SU-DHL-6 (cell line): ENCODE data around the gene CCR6.

Experiments used
- H2AFZ ChIP-seq: fragments of 200-600 bp; sonication (generic); 2 replicates; pipeline ENCODE4 v1.6.1; 2014; ENCODE audit warnings: low read depth, mild to moderate bottlenecking, moderate library complexity, mixed read lengths, antibody characterized with exemption, low read length; ENCODE audit not compliant: severe bottlenecking
- H3F3A ChIP-seq: fragments of 200-600 bp; shearing (Covaris generic); 2 replicates; pipeline ENCODE4 v1.6.0; 2016; ENCODE audit warnings: antibody characterized with exemption, mild to moderate bottlenecking; ENCODE audit not compliant: insufficient read depth
- H3K27ac ChIP-seq: fragments of 200-600 bp; sonication (generic); 2 replicates; pipeline ENCODE4 v1.5.1; 2016; ENCODE audit warnings: low read depth, mild to moderate bottlenecking, low read length, moderate library complexity, mixed read lengths
- H3K27me3 ChIP-seq: fragments of 200-600 bp; sonication (generic), shearing (Covaris generic); 2 replicates; pipeline ENCODE4 v1.6.0; 2014; ENCODE audit warnings: mild to moderate bottlenecking, low read length
- H3K36me3 ChIP-seq: fragments of 200-600 bp; sonication (generic); 2 replicates; pipeline ENCODE4 v1.6.1; 2014; ENCODE audit warnings: mild to moderate bottlenecking, low read length, mixed read lengths
- H3K4me2 ChIP-seq: fragments of 300-600, 200-600 bp; shearing (Covaris generic), sonication (generic); 2 replicates; pipeline ENCODE4 v1.6.0; 2014; ENCODE audit warnings: low read length, low read depth, mild to moderate bottlenecking; ENCODE audit not compliant: poor library complexity, severe bottlenecking
- H3K4me3 ChIP-seq: fragments of 200-600 bp; sonication (generic); 2 replicates; pipeline ENCODE4 v1.5.1; 2014; ENCODE audit warnings: antibody characterized with exemption, low read length, mild to moderate bottlenecking, mixed read lengths; ENCODE audit not compliant: insufficient read depth, poor library complexity, severe bottlenecking
- H3K79me2 ChIP-seq: fragments of 200-600 bp; sonication (generic); 2 replicates; pipeline ENCODE4 v1.6.1; 2014; ENCODE audit warnings: mild to moderate bottlenecking, low read length, moderate library complexity; ENCODE audit not compliant: insufficient read depth
- H3K9ac ChIP-seq: fragments of 200-600 bp; sonication (generic); 2 replicates; pipeline ENCODE4 v1.7.0; 2014; ENCODE audit warnings: mild to moderate bottlenecking, low read length
- H3K9me2 ChIP-seq: fragments of 200-600 bp; sonication (generic); replicated peaks from 2 replicates; pipeline ENCODE4 v1.6.1; 2014; ENCODE audit warnings: low read length; ENCODE audit not compliant: insufficient read depth
- H3K9me3 ChIP-seq: fragments of 200-600 bp; sonication (generic); 2 replicates; pipeline ENCODE4 v1.6.1; 2014; ENCODE audit warnings: low read length, mixed read lengths; ENCODE audit not compliant: insufficient read depth
- H4K20me1 ChIP-seq: fragments of 200-600 bp; sonication (generic); 2 replicates; pipeline ENCODE4 v1.6.1; 2014; ENCODE audit warnings: low read depth, mild to moderate bottlenecking, antibody characterized with exemption, low read length, moderate library complexity, mixed read lengths
- EZH2phosphoT487 ChIP-seq: fragments of 200-600 bp; sonication (generic), shearing (Covaris generic); conservative IDR thresholded peaks from 2 replicates; pipeline ENCODE4 v1.6.1; 2018; ENCODE audit warnings: mild to moderate bottlenecking, antibody characterized with exemption, low read length, moderate library complexity, mixed read lengths
- TF ChIP-seq, protein P1 (sequence below): fragments of 200-600 bp; sonication (generic); IDR thresholded peaks from one replicate; pipeline ENCODE4 v1.5.1; 2017; ENCODE audit warnings: antibody characterized with exemption, mild to moderate bottlenecking, low read length, moderate library complexity; ENCODE audit not compliant: insufficient read depth, poor library complexity, severe bottlenecking

The CCR6 gene

DNA sequence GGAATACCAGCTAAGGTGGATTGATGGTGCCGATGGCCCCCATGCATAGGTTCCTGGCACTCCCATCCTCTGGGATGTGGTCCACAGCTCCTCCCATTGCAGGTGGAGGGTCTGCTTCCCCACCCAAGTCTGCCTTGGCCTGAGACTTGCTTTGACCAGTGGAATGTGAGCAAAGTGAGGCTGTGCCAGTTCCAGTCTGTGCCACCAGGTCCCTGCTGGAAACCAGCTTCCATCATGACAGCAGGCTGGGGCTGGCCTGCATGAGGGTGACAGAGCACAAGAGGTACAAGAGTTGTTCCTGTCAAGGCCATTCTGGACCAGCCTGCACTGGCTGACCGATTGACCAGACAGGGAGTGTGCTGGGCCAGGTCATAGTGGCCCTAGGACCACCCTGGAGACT is 27.0 kb upstream of the CCR6 start:
- H3K4me2 ChIP-seq, result peak overlapping the region; percentile 50
- H2AFZ ChIP-seq, result no peak overlapping the region
- no peaks in the 10 kb centered on the region for H3K27me3 ChIP-seq
- no peaks in the 10 kb centered on the region for H3K9me2 ChIP-seq
- H3K9ac ChIP-seq, result no peak overlapping the region
- H3K9me3 ChIP-seq, result no peaks in the 10 kb centered on the region
- no peak overlapping the region for H3K4me3 ChIP-seq
- no peak overlapping the region for H3K27ac ChIP-seq
- no peaks in the 10 kb centered on the region for H4K20me1 ChIP-seq
- no peaks in the 10 kb centered on the region for H3K79me2 ChIP-seq
- H3K36me3 ChIP-seq, result no peaks in the 10 kb centered on the region
- TF ChIP-seq EZH2phosphoT487, result no peak
- TF ChIP-seq, protein P1, sequence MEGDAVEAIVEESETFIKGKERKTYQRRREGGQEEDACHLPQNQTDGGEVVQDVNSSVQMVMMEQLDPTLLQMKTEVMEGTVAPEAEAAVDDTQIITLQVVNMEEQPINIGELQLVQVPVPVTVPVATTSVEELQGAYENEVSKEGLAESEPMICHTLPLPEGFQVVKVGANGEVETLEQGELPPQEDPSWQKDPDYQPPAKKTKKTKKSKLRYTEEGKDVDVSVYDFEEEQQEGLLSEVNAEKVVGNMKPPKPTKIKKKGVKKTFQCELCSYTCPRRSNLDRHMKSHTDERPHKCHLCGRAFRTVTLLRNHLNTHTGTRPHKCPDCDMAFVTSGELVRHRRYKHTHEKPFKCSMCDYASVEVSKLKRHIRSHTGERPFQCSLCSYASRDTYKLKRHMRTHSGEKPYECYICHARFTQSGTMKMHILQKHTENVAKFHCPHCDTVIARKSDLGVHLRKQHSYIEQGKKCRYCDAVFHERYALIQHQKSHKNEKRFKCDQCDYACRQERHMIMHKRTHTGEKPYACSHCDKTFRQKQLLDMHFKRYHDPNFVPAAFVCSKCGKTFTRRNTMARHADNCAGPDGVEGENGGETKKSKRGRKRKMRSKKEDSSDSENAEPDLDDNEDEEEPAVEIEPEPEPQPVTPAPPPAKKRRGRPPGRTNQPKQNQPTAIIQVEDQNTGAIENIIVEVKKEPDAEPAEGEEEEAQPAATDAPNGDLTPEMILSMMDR, result no peak
- H3F3A ChIP-seq, result peaks cover 31% of the 10 kb centered on the region

DNA sequence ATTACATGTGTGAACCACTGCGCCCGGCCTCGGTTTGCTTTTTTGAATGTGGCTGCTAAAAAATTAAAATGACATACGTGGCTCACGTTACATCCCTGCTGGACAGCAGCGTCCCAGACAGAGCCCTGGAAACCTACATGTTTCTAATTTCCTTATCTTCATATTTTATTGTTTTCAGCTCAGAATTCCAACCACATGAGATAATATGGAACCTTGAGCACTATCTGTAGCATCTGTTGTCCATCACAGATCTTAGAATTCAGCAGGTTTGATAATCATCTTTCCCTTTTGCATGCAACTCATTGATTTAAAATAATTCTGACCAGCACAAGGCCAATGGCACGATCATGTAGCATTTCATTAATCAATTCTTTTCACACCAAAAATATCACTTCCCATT is 25.9 kb upstream of the CCR6 start:
- Histone ChIP-seq H3F3A (peaks cover 20% of the 10 kb centered on the region), H3K9me2 (no peaks in the 10 kb centered on the region), H3K9me3 (no peaks in the 10 kb centered on the region), H3K27ac (no peak overlapping the region), H3K9ac (no peak overlapping the region), H4K20me1 (no peaks in the 10 kb centered on the region), H3K4me2 (no peak overlapping the region), H3K4me3 (no peak overlapping the region), H2AFZ (no peak overlapping the region), H3K79me2 (no peaks in the 10 kb centered on the region), H3K36me3 (no peaks in the 10 kb centered on the region), H3K27me3 (no peaks in the 10 kb centered on the region)
- no peak for TF ChIP-seq EZH2phosphoT487
- TF ChIP-seq, protein P1, result no peak

DNA sequence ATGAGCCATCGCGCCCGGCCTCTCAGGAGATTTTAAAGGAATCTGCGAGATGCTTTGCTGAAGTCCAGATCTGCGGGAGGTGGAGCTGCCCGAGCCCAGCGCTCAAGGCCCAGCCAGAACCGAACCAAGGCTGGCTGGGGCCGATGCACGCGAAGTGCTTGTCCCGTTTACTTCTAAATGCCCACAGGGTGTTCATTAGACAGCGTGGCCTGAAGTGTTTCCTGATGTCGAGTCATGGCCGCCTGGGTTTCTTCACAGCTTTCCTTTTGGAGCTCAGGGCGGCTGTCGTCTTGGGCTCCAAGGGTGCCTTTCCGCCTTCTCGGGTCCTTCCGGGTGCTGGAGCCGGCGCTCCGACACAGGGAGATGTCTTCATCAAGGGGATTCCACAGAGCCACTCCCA is 25.1 kb upstream of the CCR6 start:
- Histone ChIP-seq H3K79me2 (no peaks in the 10 kb centered on the region), H2AFZ (no peak overlapping the region), H3K9ac (no peak overlapping the region), H3K27me3 (no peaks in the 10 kb centered on the region), H3F3A (peaks cover 12% of the 10 kb centered on the region), H3K9me3 (no peaks in the 10 kb centered on the region), H3K4me3 (no peak overlapping the region), H3K9me2 (no peaks in the 10 kb centered on the region), H3K4me2 (no peak overlapping the region), H3K27ac (no peak overlapping the region), H4K20me1 (no peaks in the 10 kb centered on the region), H3K36me3 (no peaks in the 10 kb centered on the region)
- TF ChIP-seq, protein P1, result no peak
- TF ChIP-seq EZH2phosphoT487, result no peak

DNA sequence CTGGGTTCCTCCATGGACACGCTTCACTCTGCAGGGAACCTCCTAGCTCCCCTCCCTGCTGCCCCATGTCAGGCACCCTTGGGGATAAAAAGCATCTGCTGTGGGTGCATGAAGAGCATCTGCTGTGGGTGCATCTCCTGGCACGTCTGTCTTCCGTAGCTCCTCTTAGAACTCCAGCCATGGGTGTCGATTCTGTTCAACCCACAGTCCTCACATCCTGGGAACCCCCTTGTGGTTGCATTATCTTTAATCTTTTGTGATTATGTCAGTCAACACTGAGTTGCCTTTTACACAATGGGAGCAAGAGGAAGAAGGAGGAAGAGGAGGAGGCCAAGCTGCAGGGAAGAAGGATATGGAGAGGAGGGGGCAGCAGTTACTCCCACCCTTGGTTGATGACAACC is 24.1 kb upstream of the CCR6 start:
- Histone ChIP-seq H2AFZ (no peak overlapping the region), H3K27ac (no peak overlapping the region), H3K4me3 (no peak overlapping the region), H3F3A (peaks cover 4% of the 10 kb centered on the region; the same call in 1 of the 2 replicates), H3K9me3 (no peaks in the 10 kb centered on the region), H3K4me2 (no peak overlapping the region), H3K9me2 (no peaks in the 10 kb centered on the region), H3K79me2 (no peaks in the 10 kb centered on the region), H3K9ac (no peak overlapping the region), H3K36me3 (no peaks in the 10 kb centered on the region), H3K27me3 (no peaks in the 10 kb centered on the region), H4K20me1 (no peaks in the 10 kb centered on the region)
- TF ChIP-seq EZH2phosphoT487, result no peak
- TF ChIP-seq, protein P1, result no peak
